ENCODE data around the gene C2CD2. TPM values are rescaled to one million over a fixed set of nuclear protein-coding genes. Genes with fewer than 3 reads are reported as not detected.
A peak's percentile ranks its signal among the peaks of the same experiment; 100 is the strongest.

Gene C2CD2
- total and polyA plus RNA-seq, 2 of the 4 experiments (the other 2 are of a cell fraction), result 15.6 to 25.3 TPM

GRCh38 chr21:41868062-41868710 lies 85.6 kb downstream of the C2CD2 start:
- WGBS, 2 experiments (ENCODE audit: extremely low coverage in 2 of 2, insufficient read length in 1 of 2), result no CpG with 5 or more reads among the region's 10 CpGs
- Histone ChIP-seq H2BK5ac (ENCODE audit: low read depth, low read length, poor library complexity, severe bottlenecking) (no peak overlapping the region), H3K9ac (ENCODE audit: low read depth, low read length) (no peak overlapping the region), H3K9me1 (ENCODE audit: insufficient read depth, low read length) (peaks cover 9% of the 10 kb centered on the region; the same call in 1 of the 2 replicates), H3K23ac (ENCODE audit: low read depth, low read length) (no peak overlapping the region), H2AK5ac (ENCODE audit: low read depth, low read length) (no peak overlapping the region), H3K14ac (replicated peaks; ENCODE audit: low read depth, low read length) (no peak overlapping the region), H3K4me2 (ENCODE audit: low read depth, low read length) (no peak overlapping the region), H4K91ac (ENCODE audit: insufficient read depth, low read depth, low read length) (no peak overlapping the region), H3K9me3 (ENCODE audit: control insufficient read depth, insufficient read depth, low read length) (no peaks in the 10 kb centered on the region), H3K4ac (ENCODE audit: low read depth, low read length) (no peak overlapping the region), H3K79me1 (ENCODE audit: low read depth in 1 of 2, low read length in 2 of 2) (peaks cover 13 to 33% of the 10 kb centered on the region in 2 experiments), H3K27ac (ENCODE audit: insufficient read depth, low read length) (no peak overlapping the region), H3K4me1 (ENCODE audit: control insufficient read depth, insufficient read depth, low read length) (0 out of 2 replicates have a peak, but pooled peaks cover 2% of the 10 kb centered on the region), H2BK15ac (ENCODE audit: low read depth, low read length) (no peak overlapping the region), H3K4me3 (ENCODE audit: insufficient read depth, low read depth, low read length) (no peak overlapping the region), H4K20me1 (ENCODE audit: insufficient read depth, low read length) (no peaks in the 10 kb centered on the region), H2AFZ (replicated peaks; ENCODE audit: low read length, poor library complexity) (no peak overlapping the region), H3K56ac (ENCODE audit: extremely low read depth, insufficient read depth, low read length) (no peak overlapping the region), H2AK9ac (replicated peaks; ENCODE audit: low read depth, low read length, poor library complexity) (no peak overlapping the region), H2BK120ac (ENCODE audit: low read depth, low read length) (no peak overlapping the region), H4K5ac (ENCODE audit: low read depth, low read length) (no peak overlapping the region), H3K27me3 (ENCODE audit: control insufficient read depth, insufficient read depth, low read length) (no peaks in the 10 kb centered on the region), H2BK20ac (ENCODE audit: low read depth, low read length) (no peak overlapping the region), H3K36me3 (ENCODE audit: control insufficient read depth, insufficient read depth, low read length) (0 out of 2 replicates have a peak, but pooled peaks cover under 1% of the 10 kb centered on the region), H4K8ac (ENCODE audit: low read depth in 2 of 2, low read length in 2 of 2) (no peak overlapping the region), H3K18ac (ENCODE audit: low read depth, low read length) (no peak overlapping the region)
- in situ Hi-C loops (cut with MboI; ENCODE audit: low sequenced_read_pairs) (no loop called here), intact Hi-C loops (cut with micrococcal nuclease) (no loop called here), dilution Hi-C loops (cut with HindIII; ENCODE audit: low sequenced_read_pairs, unreplicated experiment) (no loop called here)
- ATAC-seq (ENCODE audit: low read depth) (no peak), DNase-seq (peak; percentile 12)
- no TSS peak for BruUV-seq (replicated peaks)
- POLR2A ChIA-PET (ENCODE audit: unreplicated experiment), result no interaction called here
- TF ChIP-seq CEBPB (IDR thresholded peaks at IDR 0.05; ENCODE audit: low read depth, low read length) (no peak), MAZ (IDR thresholded peaks at IDR 0.05; ENCODE audit: borderline replicate concordance, low read depth, low read length) (no peak), MXI1 (IDR thresholded peaks at IDR 0.05; ENCODE audit: borderline replicate concordance, low read depth, low read length) (no peak), SMC3 (IDR thresholded peaks at IDR 0.05; ENCODE audit: low read depth, low read length) (no peak), NFE2L2 (IDR thresholded peaks at IDR 0.05; ENCODE audit: low read depth, low read length) (no peak), ELK1 (IDR thresholded peaks at IDR 0.05; ENCODE audit: borderline replicate concordance, low read depth, low read length) (no peak), RAD21 (IDR thresholded peaks at IDR 0.05; ENCODE audit: low read length) (no peak), FOS (IDR thresholded peaks at IDR 0.05; ENCODE audit: low read depth, low read length) (no peak), RFX5 (IDR thresholded peaks at IDR 0.05; ENCODE audit: low read depth, low read length) (no peak), BHLHE40 (IDR thresholded peaks at IDR 0.05; ENCODE audit: low read depth, low read length) (no peak), MAFK (IDR thresholded peaks at IDR 0.05; ENCODE audit: low read depth, low read length) (no peak), CTCF (conservative IDR thresholded peaks at IDR 0.05; ENCODE audit: low read depth, low read length) (no peak), RCOR1 (IDR thresholded peaks at IDR 0.05; ENCODE audit: insufficient replicate concordance, low read length) (no peak)
- CTCF ChIA-PET, result interaction anchor here (0.7 kb wide), 1 partner anchor 258 kb away, joined by 7 read pairs; no protein-coding TSS in a partner anchor
